ACC112 (cell line): ENCODE measurements around the gene A4GALT.

Experiments
- H2AFZ ChIP-seq: fragments of 200-600 bp; sonication (generic); one replicate; pipeline ENCODE4 v1.6.0; 2017; ENCODE audit warnings: antibody characterized with exemption, low read length; ENCODE audit not compliant: unreplicated experiment
- H3K27ac ChIP-seq: fragments of 200-600 bp; sonication (generic); 2 replicates; pipeline ENCODE4 v1.5.1; 2014; ENCODE audit warnings: low read depth, mild to moderate bottlenecking, antibody characterized with exemption, low read length, moderate library complexity
- H3K27me3 ChIP-seq: fragments of 200-600 bp; sonication (generic); 2 replicates; pipeline ENCODE4 v1.6.1; 2014; ENCODE audit warnings: mild to moderate bottlenecking, antibody characterized with exemption, low read length, moderate library complexity, mixed read lengths; ENCODE audit not compliant: insufficient read depth
- H3K36me3 ChIP-seq: fragments of 200-600 bp; sonication (generic); 2 replicates; pipeline ENCODE4 v1.6.1; 2016; ENCODE audit warnings: mild to moderate bottlenecking, antibody characterized with exemption, low read length, moderate library complexity, mixed read lengths; ENCODE audit not compliant: insufficient read depth
- H3K4me1 ChIP-seq: fragments of 200-600 bp; sonication (generic); one replicate; pipeline ENCODE4 v1.6.1; 2016; ENCODE audit warnings: low read length, mixed read lengths; ENCODE audit not compliant: insufficient read depth, unreplicated experiment, control insufficient read depth
- H3K4me3 ChIP-seq: fragments of 200-600 bp; sonication (generic); 2 replicates; pipeline ENCODE4 v1.5.1; 2014; ENCODE audit warnings: mild to moderate bottlenecking, low read depth, low read length
- H3K79me2 ChIP-seq: fragments of 200-600 bp; sonication (generic); one replicate; pipeline ENCODE4 v1.6.0; 2016; ENCODE audit warnings: low read length; ENCODE audit not compliant: control insufficient read depth, unreplicated experiment, insufficient read depth

A4GALT gene

DNA sequence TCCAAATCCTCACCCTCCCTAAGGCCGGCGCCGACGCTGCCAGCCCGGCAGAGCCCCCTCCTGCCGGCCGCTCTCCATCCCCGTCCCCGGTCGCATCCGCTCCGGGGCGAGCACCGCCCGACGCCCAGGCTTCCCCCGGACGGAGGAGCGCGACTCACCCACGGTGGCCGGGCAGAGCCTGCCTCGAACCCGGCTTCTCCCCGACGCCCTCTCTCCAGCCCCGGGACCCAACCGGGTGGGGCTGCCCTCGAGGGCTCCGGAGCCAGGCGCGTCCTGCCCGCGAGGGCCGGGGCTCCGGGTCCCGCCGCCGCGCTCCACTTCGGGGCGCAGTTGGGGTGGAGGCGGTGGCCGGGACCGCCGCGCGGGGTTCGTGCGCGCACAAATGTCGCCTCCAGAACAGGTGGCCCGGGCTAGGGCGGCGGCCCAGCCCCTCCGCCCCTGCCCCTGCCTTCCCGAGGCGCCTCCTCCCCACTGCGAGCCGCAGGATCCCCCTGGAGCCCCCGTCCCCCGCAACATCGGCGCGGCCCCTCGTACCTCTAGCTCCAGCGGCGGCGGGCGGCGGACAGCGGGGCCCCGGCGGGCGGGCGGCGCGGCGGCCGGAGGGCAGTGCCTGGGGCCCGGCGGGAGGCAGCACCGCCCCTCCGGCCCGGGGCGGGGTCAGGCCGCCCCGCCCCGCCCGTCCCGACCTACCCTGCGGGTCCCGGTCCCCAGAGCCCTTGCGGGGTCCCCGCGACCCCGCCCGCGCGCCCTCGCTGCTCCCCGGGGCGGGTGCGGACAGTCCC lies at the start of gene A4GALT:
Gene A4GALT (minus strand): TSS at position 608 of the 782 bp plus-strand sequence. CDS start 26,919 bp downstream, outside the sequence.
- peaks cover 6% of the 10 kb centered on the region for H3K79me2 ChIP-seq
- no peak within 1 kb of the TSS for H3K27ac ChIP-seq
- H3K27me3 ChIP-seq = no peaks in the 10 kb centered on the region
- peaks cover 13% of the 10 kb centered on the region for H3K4me1 ChIP-seq
- H3K36me3 ChIP-seq = no peaks in the 10 kb centered on the region
- peak within 1 kb of the TSS; percentile 88 for H3K4me3 ChIP-seq
- H2AFZ ChIP-seq = peak within 1 kb of the TSS; percentile 57

GRCh38 chr22:42770448-42770726 lies 49.7 kb upstream of the A4GALT start:
- Histone ChIP-seq H2AFZ (no peak overlapping the region), H3K79me2 (no peaks in the 10 kb centered on the region), H3K4me1 (no peaks in the 10 kb centered on the region), H3K27ac (no peak overlapping the region), H3K36me3 (no peaks in the 10 kb centered on the region), H3K27me3 (no peaks in the 10 kb centered on the region), H3K4me3 (no peak overlapping the region)

DNA sequence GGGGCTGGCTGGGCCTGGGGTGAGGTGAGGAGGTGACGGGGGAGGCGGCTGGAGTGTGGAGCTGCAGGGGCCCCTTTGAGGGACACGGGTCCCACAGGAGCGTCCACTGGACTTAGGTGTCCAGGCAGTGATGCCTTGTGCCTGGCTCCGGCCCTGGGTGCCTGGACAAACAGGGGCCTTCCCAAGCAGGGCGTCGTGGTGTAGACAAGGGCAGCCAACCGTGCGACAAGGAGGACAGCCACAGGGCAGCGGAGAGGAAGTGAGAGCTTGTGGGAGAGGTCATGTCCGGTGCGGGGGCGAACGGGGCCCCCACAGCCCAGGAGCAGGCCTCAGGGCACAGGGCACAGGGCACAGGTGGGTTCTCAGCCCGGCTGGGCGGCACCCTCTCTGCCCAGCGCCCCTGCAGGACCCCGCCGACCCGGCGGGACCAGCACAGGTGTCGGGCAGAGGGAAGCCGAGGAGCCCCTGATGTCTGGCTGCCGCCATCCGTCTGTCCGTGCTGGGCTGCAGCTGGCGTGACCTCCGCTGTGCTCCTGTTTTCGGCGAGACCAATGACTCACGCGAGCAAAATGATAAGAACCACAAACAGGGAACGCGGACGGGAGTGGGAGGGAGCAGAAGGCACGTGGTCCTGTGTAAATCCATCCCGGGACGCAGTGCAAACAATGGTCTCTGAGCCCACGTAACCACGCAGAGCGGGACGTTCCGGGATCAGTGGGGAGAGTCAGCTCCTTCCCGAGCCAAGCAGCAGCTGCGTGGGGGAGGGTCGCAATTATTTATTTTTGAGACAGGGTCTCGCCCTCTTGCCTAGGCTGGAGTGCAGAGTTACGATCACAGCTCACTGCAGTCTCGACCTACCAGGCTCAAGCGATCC lies 49.1 kb upstream of the A4GALT start:
- no peak overlapping the region for H3K27ac ChIP-seq
- H3K36me3 ChIP-seq = no peaks in the 10 kb centered on the region
- no peak overlapping the region for H3K4me3 ChIP-seq
- no peaks in the 10 kb centered on the region for H3K79me2 ChIP-seq
- no peak overlapping the region for H2AFZ ChIP-seq
- H3K27me3 ChIP-seq = no peaks in the 10 kb centered on the region
- no peaks in the 10 kb centered on the region for H3K4me1 ChIP-seq

DNA sequence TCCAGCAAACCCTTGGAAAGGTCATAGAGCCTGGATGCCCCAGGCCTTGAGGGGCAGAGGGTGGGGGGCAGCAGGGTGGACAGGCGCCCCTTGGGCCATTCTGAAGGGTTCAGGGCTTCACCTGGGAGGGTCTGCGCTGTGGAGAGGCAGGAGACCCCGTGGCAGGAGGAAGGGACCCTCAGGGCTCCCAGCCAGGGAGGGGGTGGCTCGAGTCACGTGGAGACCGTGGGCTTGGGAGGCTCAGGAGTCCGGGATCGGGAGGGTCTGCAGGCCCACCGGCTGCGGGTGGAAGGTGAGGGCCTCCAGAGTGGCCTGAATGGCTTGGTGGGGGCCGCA lies 48.5 kb upstream of the A4GALT start:
- H3K27ac ChIP-seq = no peak overlapping the region
- no peaks in the 10 kb centered on the region for H3K27me3 ChIP-seq
- no peaks in the 10 kb centered on the region for H3K36me3 ChIP-seq
- no peak overlapping the region for H3K4me3 ChIP-seq
- H3K79me2 ChIP-seq = no peaks in the 10 kb centered on the region
- H2AFZ ChIP-seq = no peak overlapping the region
- H3K4me1 ChIP-seq = no peaks in the 10 kb centered on the region

GRCh38 chr22:42768385-42769035 lies 47.8 kb upstream of the A4GALT start:
- Histone ChIP-seq H3K4me1 (no peaks in the 10 kb centered on the region), H3K27ac (no peak overlapping the region), H2AFZ (no peak overlapping the region), H3K4me3 (no peak overlapping the region), H3K79me2 (no peaks in the 10 kb centered on the region), H3K27me3 (no peaks in the 10 kb centered on the region), H3K36me3 (no peaks in the 10 kb centered on the region)

GRCh38 chr22:42766860-42767259 lies 46.2 kb upstream of the A4GALT start:
- H3K4me1 ChIP-seq = no peaks in the 10 kb centered on the region
- no peak overlapping the region for H3K4me3 ChIP-seq
- no peak overlapping the region for H3K27ac ChIP-seq
- H3K36me3 ChIP-seq = no peaks in the 10 kb centered on the region
- H3K27me3 ChIP-seq = no peaks in the 10 kb centered on the region
- no peak overlapping the region for H2AFZ ChIP-seq
- no peaks in the 10 kb centered on the region for H3K79me2 ChIP-seq

DNA sequence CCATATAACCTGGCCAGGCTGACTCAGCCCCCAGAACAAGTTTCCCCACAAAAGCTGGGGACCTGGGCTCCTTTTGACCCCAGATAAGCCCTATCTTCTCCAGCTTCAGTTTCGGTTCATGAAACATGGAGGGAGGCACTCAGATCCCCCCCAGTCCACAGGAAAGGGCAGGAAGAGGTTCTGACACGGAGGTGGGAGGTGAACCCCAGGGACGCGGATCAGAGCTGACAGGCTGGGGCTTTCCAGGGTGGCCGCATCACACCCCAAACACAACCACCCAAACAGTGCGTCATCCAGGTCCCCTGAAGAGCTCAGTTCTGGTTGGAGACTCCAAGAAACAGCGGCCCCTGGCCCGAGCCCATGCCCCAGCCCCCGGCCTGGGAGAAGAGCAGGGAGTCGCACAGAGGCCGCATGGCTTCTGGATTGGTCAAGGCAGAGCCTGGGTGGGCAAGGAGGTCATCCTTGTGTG lies 44.3 kb upstream of the A4GALT start:
- Histone ChIP-seq H3K27me3 (no peaks in the 10 kb centered on the region), H3K4me3 (no peak overlapping the region), H3K79me2 (no peaks in the 10 kb centered on the region), H3K4me1 (no peaks in the 10 kb centered on the region), H2AFZ (no peak overlapping the region), H3K36me3 (no peaks in the 10 kb centered on the region), H3K27ac (no peak overlapping the region)

GRCh38 chr22:42763965-42764480 lies 43.4 kb upstream of the A4GALT start:
- H3K27ac ChIP-seq = no peak overlapping the region
- no peaks in the 10 kb centered on the region for H3K36me3 ChIP-seq
- no peaks in the 10 kb centered on the region for H3K79me2 ChIP-seq
- no peak overlapping the region for H2AFZ ChIP-seq
- no peak overlapping the region for H3K4me3 ChIP-seq
- no peaks in the 10 kb centered on the region for H3K27me3 ChIP-seq
- H3K4me1 ChIP-seq = no peaks in the 10 kb centered on the region

- no peak overlapping the region for H3K4me3 ChIP-seq
- no peaks in the 10 kb centered on the region for H3K79me2 ChIP-seq
- no peak overlapping the region for H3K27ac ChIP-seq
- H3K27me3 ChIP-seq = no peaks in the 10 kb centered on the region
- peaks cover 2% of the 10 kb centered on the region for H3K4me1 ChIP-seq
- H3K36me3 ChIP-seq = no peaks in the 10 kb centered on the region
- H2AFZ ChIP-seq = no peak overlapping the region
Measured at GRCh38 chr22:42760806-42761565, 40.3 kb upstream of the A4GALT start.
